H9 (cell line): ENCODE results near the gene PARD6G. TPM values are rescaled to one million over a fixed set of nuclear protein-coding genes. Genes with fewer than 3 reads are reported as not detected.

Experiments used
- DNase-seq: peaks from one replicate; pipeline ENCODE4 v3.0.0-alpha.2; 2017
- H2AFZ ChIP-seq: one replicate; pipeline ENCODE4 v1.6.1; 2013; ENCODE audit warnings: mild to moderate bottlenecking, low read length, control low read depth, moderate library complexity
- H2AK5ac ChIP-seq: 2 replicates; pipeline ENCODE4 v1.6.1; 2013; ENCODE audit warnings: low read length, control low read depth, mixed read lengths; ENCODE audit not compliant: insufficient read length
- H2BK120ac ChIP-seq: one replicate; pipeline ENCODE4 v1.6.1; 2013; ENCODE audit warnings: low read depth, mild to moderate bottlenecking, low read length, control low read depth, inconsistent platforms; ENCODE audit not compliant: poor library complexity, severe bottlenecking
- H2BK12ac ChIP-seq: 2 replicates; pipeline ENCODE4 v1.6.1; 2013; ENCODE audit warnings: low read length, control low read depth, mixed read lengths, low read depth; ENCODE audit not compliant: insufficient read length
- H2BK15ac ChIP-seq: 2 replicates; pipeline ENCODE4 v1.6.1; 2013; ENCODE audit warnings: low read depth, low read length, control low read depth
- H2BK20ac ChIP-seq: one replicate; pipeline ENCODE4 v1.6.1; 2013; ENCODE audit warnings: low read depth, mild to moderate bottlenecking, low read length, control low read depth, inconsistent platforms; ENCODE audit not compliant: poor library complexity, severe bottlenecking
- H2BK5ac ChIP-seq: 2 replicates; pipeline ENCODE4 v1.6.1; 2013; ENCODE audit warnings: low read length, control low read depth, mixed read lengths; ENCODE audit not compliant: insufficient read length
- H3K14ac ChIP-seq: 2 replicates; pipeline ENCODE4 v1.6.1; 2013; ENCODE audit warnings: low read length, control low read depth; ENCODE audit not compliant: insufficient read depth
- H3K18ac ChIP-seq: 2 replicates; pipeline ENCODE4 v1.6.1; 2013; ENCODE audit warnings: low read depth, mild to moderate bottlenecking, mixed read lengths, low read length, control low read depth; ENCODE audit not compliant: insufficient read length
- H3K23ac ChIP-seq: 2 replicates; pipeline ENCODE4 v1.6.1; 2013; ENCODE audit warnings: low read length, control low read depth, mixed read lengths, low read depth; ENCODE audit not compliant: insufficient read length
- H3K23me2 ChIP-seq: 2 replicates; pipeline ENCODE4 v1.6.1; 2013; ENCODE audit warnings: low read depth, mild to moderate bottlenecking, mixed read lengths, low read length, control low read depth; ENCODE audit not compliant: insufficient read length, poor library complexity, severe bottlenecking
- H3K27ac ChIP-seq: 2 replicates; pipeline ENCODE4 v1.5.1; 2013; ENCODE audit warnings: low read length, control low read depth, mixed read lengths, low read depth; ENCODE audit not compliant: insufficient read length
- H3K27me3 ChIP-seq: 2 replicates; pipeline ENCODE4 v1.6.1; 2013; ENCODE audit warnings: low read length, control low read depth, inconsistent platforms; ENCODE audit not compliant: insufficient read depth
- H3K4ac ChIP-seq: 2 replicates; pipeline ENCODE4 v1.6.1; 2013; ENCODE audit warnings: low read depth, mild to moderate bottlenecking, control low read depth, inconsistent platforms, low read length, moderate library complexity
- H3K4me1 ChIP-seq: 2 replicates; pipeline ENCODE4 v1.6.1; 2013; ENCODE audit warnings: low read length, control low read depth, inconsistent platforms; ENCODE audit not compliant: insufficient read depth
- H3K4me2 ChIP-seq: 2 replicates; pipeline ENCODE4 v1.6.1; 2013; ENCODE audit warnings: low read length, control low read depth, mixed read lengths; ENCODE audit not compliant: insufficient read length, insufficient read depth
- H3K56ac ChIP-seq: 2 replicates; pipeline ENCODE4 v1.6.1; 2013; ENCODE audit warnings: low read depth, mild to moderate bottlenecking, mixed read lengths, low read length, control low read depth; ENCODE audit not compliant: insufficient read length
- H3K79me1 ChIP-seq: 2 replicates; pipeline ENCODE4 v1.6.1; 2013; ENCODE audit warnings: low read depth, mild to moderate bottlenecking, moderate library complexity, low read length, control low read depth, inconsistent platforms; ENCODE audit not compliant: insufficient read depth, poor library complexity, severe bottlenecking
- H3K79me2 ChIP-seq: 2 replicates; pipeline ENCODE4 v1.6.1; 2013; ENCODE audit warnings: low read length, control low read depth, inconsistent platforms; ENCODE audit not compliant: insufficient read depth
- H3K9ac ChIP-seq: 2 replicates; pipeline ENCODE4 v1.6.1; 2013; ENCODE audit warnings: low read length, control low read depth, mixed read lengths; ENCODE audit not compliant: insufficient read length; ENCODE audit errors: extremely low read depth
- H3K9me3 ChIP-seq: one replicate; pipeline ENCODE4 v1.6.1; 2013; ENCODE audit warnings: low read depth, low read length, inconsistent platforms; ENCODE audit not compliant: control insufficient read depth
- H3T11ph ChIP-seq: one replicate; pipeline ENCODE4 v1.6.1; 2013; ENCODE audit warnings: mild to moderate bottlenecking, low read length, control low read depth, inconsistent platforms
- H4K20me1 ChIP-seq: one replicate; pipeline ENCODE4 v1.6.1; 2013; ENCODE audit not compliant: control insufficient read depth, insufficient read length, insufficient read depth
- H4K5ac ChIP-seq: 2 replicates; pipeline ENCODE4 v1.6.1; 2013; ENCODE audit warnings: low read depth, mild to moderate bottlenecking, mixed read lengths, low read length, control low read depth; ENCODE audit not compliant: insufficient read length
- H4K8ac ChIP-seq: replicated peaks from 2 replicates; pipeline ENCODE4 v1.6.1; 2013; ENCODE audit warnings: low read length, control low read depth, mixed read lengths, low read depth; ENCODE audit not compliant: insufficient read length
- H4K91ac ChIP-seq: 2 replicates; pipeline ENCODE4 v1.6.1; 2013; ENCODE audit warnings: low read depth, mild to moderate bottlenecking, moderate library complexity, mixed read lengths, low read length, control low read depth; ENCODE audit not compliant: insufficient read length
- H3K27ac Mint-ChIP-seq, 3 experiments: 2 replicates in 2 of 3; 3 replicates in 1 of 3; pipeline ENCODE4 v1.8.0; 2020 to 2021; ENCODE audit warnings: mixed read lengths in 3 of 3, mild to moderate bottlenecking in 1 of 3, moderate library complexity in 1 of 3
- H3K27me3 Mint-ChIP-seq: 2 replicates; pipeline ENCODE4 v1.8.0; 2021; ENCODE audit warnings: low read depth, mild to moderate bottlenecking, moderate library complexity, mixed read lengths
- H3K36me3 Mint-ChIP-seq, 3 experiments: 2 replicates in 2 of 3; 3 replicates in 1 of 3; pipeline ENCODE4 v1.8.0; 2020 to 2021; ENCODE audit warnings: low read depth in 3 of 3, mixed read lengths in 3 of 3; ENCODE audit not compliant: insufficient read depth in 1 of 3
- H3K4me1 Mint-ChIP-seq, 2 experiments: 2 replicates each; pipeline ENCODE4 v1.8.0; 2020; ENCODE audit warnings: mixed read lengths in 2 of 2
- H3K4me3 Mint-ChIP-seq, 2 experiments: 2 replicates in 1 of 2; 3 replicates in 1 of 2; pipeline ENCODE4 v1.8.0; 2020 to 2021; ENCODE audit warnings: mild to moderate bottlenecking in 2 of 2, mixed read lengths in 2 of 2, moderate library complexity in 1 of 2
- H3K9me3 Mint-ChIP-seq, 2 experiments: 2 replicates in 1 of 2; 3 replicates in 1 of 2; pipeline ENCODE4 v1.8.0; 2020; ENCODE audit warnings: mild to moderate bottlenecking in 2 of 2, mixed read lengths in 2 of 2, moderate library complexity in 1 of 2
- WGBS: extraction: QIAGEN DNeasy Blood & Tissue Kit; methylation state at CpG from one replicate; pipeline ENCODE4 v1.1.7; 2013; ENCODE audit warnings: missing lambda C conversion rate, low lambda C conversion rate, mixed read lengths; ENCODE audit not compliant: insufficient read length; ENCODE audit errors: extremely low coverage; 5-methylcytosine and 5-hydroxymethylcytosine counted together
- total RNA-seq: library from RNA; stranded (reverse); gene quantifications from 2 replicates; pipeline ENCODE4 v1.2.1, GENCODE V29; 2021
- TF ChIP-seq, protein P1 (sequence below): fragments of 200-600 bp; sonication (generic); conservative IDR thresholded peaks from 3 replicates; pipeline ENCODE4 v1.8.0; 2021; ENCODE audit warnings: antibody characterized with exemption, mild to moderate bottlenecking

The PARD6G gene
- total RNA-seq, 1 experiment from 2014 or later, result 11.2 TPM

DNA sequence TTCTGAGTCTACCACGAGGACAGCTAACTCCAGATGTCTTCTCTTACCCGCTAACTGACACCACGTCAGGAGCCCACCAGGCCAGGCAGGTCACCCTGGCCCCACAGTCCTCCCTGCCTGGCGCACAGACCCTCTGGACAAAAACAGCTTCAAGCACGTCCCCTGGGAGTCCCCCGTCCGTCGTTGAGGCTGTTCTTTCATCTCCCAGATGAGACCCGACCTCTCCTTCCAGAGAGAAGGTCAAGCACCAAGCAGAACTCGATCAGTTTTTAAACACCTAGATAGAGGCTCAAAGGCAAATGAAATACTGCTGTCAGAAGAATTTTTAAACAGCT lies 57.8 kb downstream of the PARD6G start:
- no peak for DNase-seq
- Histone ChIP-seq H3K14ac (no peak overlapping the region), H3K23ac (no peak overlapping the region), H4K5ac (no peak overlapping the region), H3K79me2 (no peaks in the 10 kb centered on the region; the same call in 1 of the 2 replicates), H3K9me3 (no peaks in the 10 kb centered on the region), H2BK20ac (no peak overlapping the region), H3K56ac (no peak overlapping the region), H2BK120ac (no peak overlapping the region), H2AFZ (no peak overlapping the region), H2BK12ac (no peak overlapping the region), H3K27me3 (no peaks in the 10 kb centered on the region), H4K8ac (no peak overlapping the region), H4K20me1 (no peaks in the 10 kb centered on the region), H3K4ac (no peak overlapping the region), H3K79me1 (no peaks in the 10 kb centered on the region), H2AK5ac (no peak overlapping the region), H3K9ac (no peak overlapping the region), H3K27ac (no peak overlapping the region), H3K4me1 (no peaks in the 10 kb centered on the region), H3K23me2 (no peaks in the 10 kb centered on the region), H2BK15ac (no peak overlapping the region), H4K91ac (no peak overlapping the region), H3T11ph (no peak overlapping the region), H3K4me2 (no peak overlapping the region), H3K18ac (no peak overlapping the region), H2BK5ac (no peak overlapping the region)
- H3K27ac Mint-ChIP-seq, result peak overlapping the region in 1 of 3 experiments; percentile 76; a peak in 1 of 7 replicates
- H3K36me3 Mint-ChIP-seq, result no peaks in the 10 kb centered on the region; a peak in 1 of 7 replicates
- TF ChIP-seq, protein P1, sequence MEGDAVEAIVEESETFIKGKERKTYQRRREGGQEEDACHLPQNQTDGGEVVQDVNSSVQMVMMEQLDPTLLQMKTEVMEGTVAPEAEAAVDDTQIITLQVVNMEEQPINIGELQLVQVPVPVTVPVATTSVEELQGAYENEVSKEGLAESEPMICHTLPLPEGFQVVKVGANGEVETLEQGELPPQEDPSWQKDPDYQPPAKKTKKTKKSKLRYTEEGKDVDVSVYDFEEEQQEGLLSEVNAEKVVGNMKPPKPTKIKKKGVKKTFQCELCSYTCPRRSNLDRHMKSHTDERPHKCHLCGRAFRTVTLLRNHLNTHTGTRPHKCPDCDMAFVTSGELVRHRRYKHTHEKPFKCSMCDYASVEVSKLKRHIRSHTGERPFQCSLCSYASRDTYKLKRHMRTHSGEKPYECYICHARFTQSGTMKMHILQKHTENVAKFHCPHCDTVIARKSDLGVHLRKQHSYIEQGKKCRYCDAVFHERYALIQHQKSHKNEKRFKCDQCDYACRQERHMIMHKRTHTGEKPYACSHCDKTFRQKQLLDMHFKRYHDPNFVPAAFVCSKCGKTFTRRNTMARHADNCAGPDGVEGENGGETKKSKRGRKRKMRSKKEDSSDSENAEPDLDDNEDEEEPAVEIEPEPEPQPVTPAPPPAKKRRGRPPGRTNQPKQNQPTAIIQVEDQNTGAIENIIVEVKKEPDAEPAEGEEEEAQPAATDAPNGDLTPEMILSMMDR, result no peak
- WGBS, result no CpG with 5 or more reads among the region's 10 CpGs
- no peak overlapping the region for H3K4me3 Mint-ChIP-seq
- peaks cover 4 to 5% of the 10 kb centered on the region in 2 experiments; a peak in 2 of 5 replicates for H3K9me3 Mint-ChIP-seq
- no peaks in the 10 kb centered on the region for H3K4me1 Mint-ChIP-seq
- H3K27me3 Mint-ChIP-seq, result no peaks in the 10 kb centered on the region; the same call in 1 of the 2 replicates
